Activated CD8-positive, alpha-beta memory T cell treated with anti-CD3 and anti-CD28 coated beads, Interleukin-2, amount 10 ng/mL, durations not matched to agents 7 days and 5 days (primary cell): ENCODE data around the gene RABGAP1L. TPM values are rescaled to one million over a fixed set of nuclear protein-coding genes. Genes with fewer than 3 reads are reported as not detected.

ENCODE experiments used
- ATAC-seq: fragments of 150-1000 bp; cut with Tn5 transposase; one replicate; pipeline ENCODE4 v1.10.0; 2021; ENCODE audit warnings: moderate library complexity
- CTCF ChIA-PET: fragments of 350-600 bp; sonication (Branson Sonifier 250); formaldehyde crosslinking; loops from one replicate; lab custom pipeline; 2021; ENCODE audit warnings: antibody characterized with exemption; lab: Charles Lee
- DNase-seq: peaks from one replicate; pipeline ENCODE4 v3.0.0-alpha.2; 2020
- H3K27ac Mint-ChIP-seq: one replicate; pipeline ENCODE4 v1.8.0; 2021; ENCODE audit warnings: mild to moderate bottlenecking, mixed read lengths
- H3K27me3 Mint-ChIP-seq: one replicate; pipeline ENCODE4 v1.8.0; 2021; ENCODE audit warnings: mixed read lengths
- H3K36me3 Mint-ChIP-seq: one replicate; pipeline ENCODE4 v1.8.0; 2021; ENCODE audit warnings: mild to moderate bottlenecking, mixed read lengths
- H3K4me1 Mint-ChIP-seq: one replicate; pipeline ENCODE4 v1.8.0; 2021; ENCODE audit warnings: mixed read lengths
- H3K4me3 Mint-ChIP-seq: one replicate; pipeline ENCODE4 v1.8.0; 2021; ENCODE audit warnings: mild to moderate bottlenecking, moderate library complexity, mixed read lengths
- H3K9me3 Mint-ChIP-seq: one replicate; pipeline ENCODE4 v1.8.0; 2022; ENCODE audit warnings: low read depth, mixed read lengths
- total RNA-seq, 2 experiments: library from RNA; stranded (reverse); gene quantifications; one replicate each; pipeline ENCODE4 v1.2.3, GENCODE V29; 2021

Gene RABGAP1L
- total RNA-seq, 2 experiments from 2014 or later = 60.5 to 83.5 TPM

DNA sequence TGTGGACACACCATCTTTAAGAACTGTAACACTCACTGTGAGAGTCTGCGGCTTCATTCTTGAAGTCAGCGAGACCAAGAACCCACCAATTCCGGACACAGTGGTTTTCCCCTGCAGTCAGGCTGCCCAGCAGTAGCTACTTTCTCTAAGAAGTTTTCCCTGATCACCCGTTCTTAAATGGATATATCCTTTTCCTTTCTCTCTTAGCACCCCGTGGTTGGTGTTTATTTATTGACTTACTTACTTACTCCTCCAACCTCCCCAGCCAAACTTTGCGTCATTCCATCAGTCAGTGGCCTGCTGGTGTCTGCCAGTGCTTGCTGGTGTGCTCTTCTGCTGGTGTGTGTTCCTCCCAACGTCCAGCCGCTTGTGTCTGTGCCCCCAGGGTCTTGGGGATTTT, 553.2 kb downstream of the RABGAP1L start:
- no peaks in the 10 kb centered on the region for H3K4me1 Mint-ChIP-seq
- no peak overlapping the region for H3K27ac Mint-ChIP-seq
- CTCF ChIA-PET = no interaction called here
- no peaks in the 10 kb centered on the region for H3K27me3 Mint-ChIP-seq
- H3K9me3 Mint-ChIP-seq = peaks cover 4% of the 10 kb centered on the region
- ATAC-seq = no peak
- peaks cover 25% of the 10 kb centered on the region for H3K36me3 Mint-ChIP-seq
- no peak for DNase-seq
- no peak overlapping the region for H3K4me3 Mint-ChIP-seq

DNA sequence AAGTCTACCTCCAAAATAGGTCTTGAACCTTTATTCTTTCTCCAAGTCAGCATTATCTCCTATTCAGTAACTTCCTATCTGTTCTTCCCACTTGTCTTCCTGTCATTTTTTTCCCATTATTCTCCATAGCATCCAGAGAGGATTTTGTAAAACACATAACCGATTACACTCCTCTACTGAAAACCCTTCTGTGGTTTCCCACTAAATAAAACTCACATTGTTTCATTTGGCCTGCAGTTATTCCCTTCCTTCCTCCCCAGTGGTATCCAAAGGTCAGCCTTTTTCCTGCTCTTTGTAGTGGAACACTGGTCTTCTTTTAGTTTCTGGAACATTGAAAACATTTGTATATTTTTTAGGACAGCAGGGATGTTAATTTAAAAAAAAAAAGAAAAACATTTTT, 554.5 kb downstream of the RABGAP1L start:
- Mint-ChIP-seq H3K27ac (no peak overlapping the region), H3K27me3 (no peaks in the 10 kb centered on the region), H3K4me3 (no peak overlapping the region), H3K4me1 (no peaks in the 10 kb centered on the region), H3K9me3 (peaks cover 4% of the 10 kb centered on the region), H3K36me3 (peaks cover 16% of the 10 kb centered on the region)
- ATAC-seq = no peak
- DNase-seq = no peak
- CTCF ChIA-PET = no interaction called here

DNA sequence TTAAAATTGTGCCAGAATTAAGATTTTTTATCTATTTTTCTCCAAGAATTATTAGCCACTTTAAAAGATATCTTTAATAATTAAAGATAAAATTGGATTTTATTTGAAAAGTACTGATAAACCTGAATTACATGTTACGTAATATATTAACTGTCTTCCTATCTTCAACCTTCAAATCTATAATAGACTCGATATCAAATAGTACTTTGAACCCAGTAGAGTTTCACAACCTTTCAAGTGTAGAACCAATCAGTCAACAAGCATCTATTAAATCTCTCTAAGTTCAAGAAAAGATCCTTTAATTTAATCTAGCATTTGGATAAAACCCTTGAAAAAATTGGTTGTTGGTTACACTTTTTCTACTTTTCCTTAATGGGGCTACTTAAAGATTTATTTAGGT, 559.9 kb downstream of the RABGAP1L start:
- H3K9me3 Mint-ChIP-seq = no peaks in the 10 kb centered on the region
- no peaks in the 10 kb centered on the region for H3K4me1 Mint-ChIP-seq

DNA sequence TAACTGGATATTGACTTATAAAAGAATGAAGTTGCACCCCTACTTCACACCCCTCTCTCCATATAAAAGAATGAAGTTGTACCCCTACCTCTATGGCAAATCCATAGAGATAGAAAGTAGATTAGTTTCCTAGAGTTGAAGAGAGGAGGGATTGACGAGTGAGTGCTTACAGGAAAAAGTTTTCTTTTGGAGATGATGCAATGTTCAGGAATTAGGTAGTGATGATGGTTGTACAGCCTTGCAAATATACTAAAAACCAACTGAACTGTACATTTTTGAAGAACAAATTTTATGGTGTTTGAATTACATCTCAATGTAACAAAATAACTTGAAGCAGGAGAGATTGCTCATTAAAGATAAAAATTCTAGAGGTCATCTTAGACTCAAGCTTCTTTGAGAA, 561.3 kb downstream of the RABGAP1L start:
- H3K27me3 Mint-ChIP-seq = no peaks in the 10 kb centered on the region
- CTCF ChIA-PET = no interaction called here

More for the DNA sequence above, 559.9 kb downstream of the RABGAP1L start:
- no peaks in the 10 kb centered on the region for H3K36me3 Mint-ChIP-seq
- H3K4me3 Mint-ChIP-seq = no peak overlapping the region
- DNase-seq (no peak), ATAC-seq (no peak)
- no peak overlapping the region for H3K27ac Mint-ChIP-seq
- CTCF ChIA-PET = no interaction called here
- H3K27me3 Mint-ChIP-seq = no peaks in the 10 kb centered on the region

DNA sequence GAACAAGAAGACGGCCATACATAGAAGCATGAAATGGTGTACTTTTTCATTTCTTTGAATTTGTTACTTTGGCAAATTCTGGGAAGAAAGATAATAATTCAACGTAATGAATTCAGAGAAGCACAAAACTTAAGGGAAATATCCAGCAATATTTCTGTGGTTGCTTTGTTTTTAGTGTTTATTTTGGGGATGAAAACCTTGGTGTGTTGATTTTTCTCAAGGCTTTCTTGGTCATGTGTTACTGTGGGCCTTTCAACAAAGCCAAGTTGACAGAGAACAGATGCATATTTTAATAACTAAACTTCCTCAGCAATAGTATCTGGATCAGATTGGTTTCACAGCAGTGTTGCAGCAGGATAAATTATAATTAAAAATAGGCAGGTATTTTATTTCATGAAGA, 561.9 kb downstream of the RABGAP1L start:
- CTCF ChIA-PET = no interaction called here
- ATAC-seq (no peak), DNase-seq (no peak)
- H3K4me1 Mint-ChIP-seq = no peaks in the 10 kb centered on the region
- no peak overlapping the region for H3K27ac Mint-ChIP-seq
- no peaks in the 10 kb centered on the region for H3K9me3 Mint-ChIP-seq
- H3K4me3 Mint-ChIP-seq = no peak overlapping the region
- H3K27me3 Mint-ChIP-seq = no peaks in the 10 kb centered on the region
- no peaks in the 10 kb centered on the region for H3K36me3 Mint-ChIP-seq

More for the DNA sequence above, 561.3 kb downstream of the RABGAP1L start:
- Mint-ChIP-seq H3K27ac (no peak overlapping the region), H3K4me3 (no peak overlapping the region), H3K36me3 (no peaks in the 10 kb centered on the region), H3K9me3 (no peaks in the 10 kb centered on the region), H3K4me1 (no peaks in the 10 kb centered on the region)
- DNase-seq (no peak), ATAC-seq (no peak)

DNA sequence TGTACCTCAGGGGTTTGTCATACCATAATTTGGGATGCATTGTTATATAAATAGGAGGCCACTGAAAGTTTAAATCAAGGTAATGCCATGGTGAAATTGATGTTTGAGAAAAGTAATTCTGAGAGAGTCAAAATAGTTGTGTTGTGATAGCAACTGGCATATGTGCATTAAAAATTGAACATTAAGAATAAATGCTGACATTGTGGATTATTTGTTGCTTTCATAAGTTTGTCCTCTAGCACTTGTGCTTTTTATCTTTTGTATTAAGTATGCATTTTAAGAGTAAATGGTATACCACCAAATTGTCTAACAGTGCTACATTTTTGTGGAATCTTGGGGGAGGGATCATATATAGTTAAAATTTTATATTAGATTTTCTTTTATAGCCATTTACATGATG, 564.5 kb downstream of the RABGAP1L start:
- no peak overlapping the region for H3K4me3 Mint-ChIP-seq
- no peaks in the 10 kb centered on the region for H3K4me1 Mint-ChIP-seq
- DNase-seq (no peak), ATAC-seq (no peak)
- no peaks in the 10 kb centered on the region for H3K36me3 Mint-ChIP-seq
- no peak overlapping the region for H3K27ac Mint-ChIP-seq
- CTCF ChIA-PET = no interaction called here
- H3K9me3 Mint-ChIP-seq = no peaks in the 10 kb centered on the region
- no peaks in the 10 kb centered on the region for H3K27me3 Mint-ChIP-seq

DNA sequence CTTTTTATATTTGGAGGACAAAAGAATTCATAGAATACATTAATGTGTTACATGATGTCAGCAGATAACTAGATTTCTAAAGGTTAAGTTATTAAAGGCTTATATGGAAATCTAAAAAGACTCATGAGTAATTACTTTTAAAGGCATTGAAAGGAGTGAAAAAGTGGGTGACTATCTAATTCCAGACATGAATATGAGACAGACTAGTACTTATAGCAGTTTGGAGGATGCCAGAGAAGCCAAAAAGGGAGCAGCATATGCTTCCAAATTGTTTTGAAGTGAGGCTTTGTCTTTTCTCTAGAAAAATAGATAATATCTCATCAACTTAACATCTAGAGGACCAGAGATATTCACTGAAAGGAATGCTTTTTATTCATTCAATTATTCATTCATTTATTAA, 564.9 kb downstream of the RABGAP1L start:
- ATAC-seq (no peak), DNase-seq (no peak)
- no peaks in the 10 kb centered on the region for H3K9me3 Mint-ChIP-seq
- H3K27ac Mint-ChIP-seq = no peak overlapping the region
- no peak overlapping the region for H3K4me3 Mint-ChIP-seq
- H3K27me3 Mint-ChIP-seq = no peaks in the 10 kb centered on the region
- CTCF ChIA-PET = interaction anchor here (0.8 to 6.4 kb wide), 2 partner anchors 23 to 461 kb away, joined by 3 to 40 read pairs; no protein-coding TSS in a partner anchor
- no peaks in the 10 kb centered on the region for H3K4me1 Mint-ChIP-seq
- H3K36me3 Mint-ChIP-seq = no peaks in the 10 kb centered on the region

DNA sequence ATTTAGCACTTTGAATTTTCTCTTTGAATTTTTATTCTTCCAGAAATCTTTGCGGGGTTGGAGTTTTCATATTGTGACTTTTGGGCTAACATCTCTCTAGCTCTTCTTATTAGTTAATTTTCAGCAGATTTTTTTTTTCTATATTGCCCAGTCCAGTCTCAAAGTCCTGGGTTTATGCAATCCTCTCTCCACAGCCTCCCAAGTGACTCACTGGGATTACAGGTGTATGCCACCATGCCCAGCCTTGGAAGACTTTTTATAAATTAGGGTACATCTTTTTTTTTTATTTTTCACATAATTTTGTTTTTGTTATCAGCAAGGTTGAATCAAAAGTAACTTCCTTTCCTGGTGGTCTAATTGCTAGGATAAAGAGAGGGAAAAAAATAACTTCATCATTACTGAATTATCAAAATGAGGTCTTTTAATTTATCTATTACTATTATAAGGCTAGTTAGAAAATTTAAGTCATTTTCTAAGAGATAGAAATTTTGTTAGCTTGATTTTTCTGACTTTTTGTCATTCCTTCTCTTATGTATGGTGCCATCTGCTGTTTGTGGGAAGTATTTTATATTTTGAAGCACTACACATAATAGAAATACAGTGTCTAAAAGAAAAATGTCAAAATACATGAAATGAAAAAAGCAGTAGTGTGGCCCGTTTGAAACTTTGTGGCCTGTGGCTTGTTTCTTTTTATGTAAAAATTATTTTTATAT, 567.0 kb downstream of the RABGAP1L start:
- DNase-seq (no peak), ATAC-seq (no peak)
- no peaks in the 10 kb centered on the region for H3K9me3 Mint-ChIP-seq
- H3K4me3 Mint-ChIP-seq = no peak overlapping the region
- H3K36me3 Mint-ChIP-seq = no peaks in the 10 kb centered on the region
- H3K4me1 Mint-ChIP-seq = no peaks in the 10 kb centered on the region
- CTCF ChIA-PET = interaction anchor here (0.7 to 6.4 kb wide), 5 partner anchors 9 to 527 kb away, joined by 3 to 40 read pairs (median 3); no protein-coding TSS in a partner anchor
- H3K27ac Mint-ChIP-seq = no peak overlapping the region
- no peaks in the 10 kb centered on the region for H3K27me3 Mint-ChIP-seq

DNA sequence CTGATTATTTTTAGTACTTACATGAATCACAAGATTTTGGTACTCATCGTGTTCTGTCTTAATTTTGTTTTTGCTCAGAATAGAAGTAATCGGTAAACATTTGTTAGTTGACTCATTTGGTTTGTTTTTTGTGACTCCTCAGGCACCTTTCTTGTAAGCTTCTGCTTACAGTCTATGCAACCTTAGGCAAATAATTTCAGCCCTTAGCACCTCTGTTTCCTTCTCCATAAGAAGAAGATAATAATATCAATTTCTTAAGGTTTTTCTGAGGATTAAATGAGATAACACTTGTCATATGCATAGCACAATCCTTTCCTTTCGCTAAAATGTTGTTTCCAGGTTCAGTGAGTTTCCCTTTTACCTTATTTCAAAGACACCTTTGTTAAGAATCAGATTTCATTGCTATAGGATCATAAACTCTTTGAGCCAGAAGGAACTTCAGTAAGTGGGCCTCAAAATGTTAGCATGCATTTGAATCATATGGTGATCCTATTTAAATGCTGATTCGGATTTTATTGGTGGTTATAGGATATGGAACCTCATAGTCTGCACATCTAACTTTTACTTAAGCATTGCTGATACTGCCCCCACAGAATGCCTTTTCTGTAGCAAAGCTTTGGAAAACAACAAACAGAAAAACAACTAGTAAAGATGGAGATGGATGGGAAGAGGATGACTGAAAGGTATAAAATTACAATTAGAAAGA, 567.7 kb downstream of the RABGAP1L start:
- Mint-ChIP-seq H3K27ac (no peak overlapping the region), H3K27me3 (no peaks in the 10 kb centered on the region), H3K36me3 (no peaks in the 10 kb centered on the region), H3K4me3 (no peak overlapping the region), H3K9me3 (no peaks in the 10 kb centered on the region), H3K4me1 (no peaks in the 10 kb centered on the region)
- DNase-seq (no peak), ATAC-seq (no peak)
- CTCF ChIA-PET = interaction anchor here (0.9 to 6.4 kb wide), 4 partner anchors 21 to 527 kb away, joined by 3 to 40 read pairs (median 4); no protein-coding TSS in a partner anchor

DNA sequence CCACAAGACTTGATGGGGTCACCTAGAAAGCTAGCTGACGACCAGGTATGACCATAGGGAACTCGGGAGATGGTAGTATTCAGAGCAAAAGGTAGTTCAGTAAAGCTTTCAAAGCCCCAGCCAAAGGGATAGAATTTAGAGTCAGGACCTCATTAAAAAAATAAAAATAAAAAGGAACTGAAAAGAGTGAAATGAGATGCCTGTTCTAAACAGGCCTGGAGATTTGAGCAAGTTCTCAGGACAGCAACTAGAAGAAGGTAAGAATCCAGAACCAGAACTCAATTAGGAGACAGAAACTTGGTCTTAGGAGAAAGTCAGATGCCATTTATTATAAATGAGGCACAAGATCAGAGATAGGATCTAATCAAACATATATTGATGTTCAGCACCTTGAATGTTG, 575.0 kb downstream of the RABGAP1L start:
- Mint-ChIP-seq H3K4me3 (no peak overlapping the region), H3K27ac (no peak overlapping the region), H3K4me1 (no peaks in the 10 kb centered on the region), H3K9me3 (no peaks in the 10 kb centered on the region), H3K27me3 (no peaks in the 10 kb centered on the region), H3K36me3 (no peaks in the 10 kb centered on the region)
- DNase-seq (no peak), ATAC-seq (no peak)
- CTCF ChIA-PET = no interaction called here

DNA sequence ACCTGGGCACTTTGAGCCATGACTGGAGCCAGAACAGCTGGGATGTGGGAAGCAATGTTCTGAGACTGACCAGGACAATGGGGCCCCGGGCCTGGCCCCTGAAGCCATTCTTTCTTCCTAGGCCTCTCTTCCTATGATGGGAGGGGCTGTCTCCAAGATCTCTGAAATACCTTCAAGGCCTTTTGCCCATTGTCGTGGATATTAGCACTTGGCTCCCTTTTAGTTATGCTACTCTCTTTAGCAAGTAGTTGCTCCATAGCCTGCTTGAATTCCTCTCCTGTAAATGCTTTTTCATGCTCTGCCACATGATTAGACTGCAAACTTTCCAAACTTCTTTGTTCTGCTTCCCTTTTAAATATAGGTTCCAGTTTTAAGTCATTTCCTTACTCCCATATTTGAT, 577.5 kb downstream of the RABGAP1L start:
- Mint-ChIP-seq H3K27ac (no peak overlapping the region), H3K4me1 (no peaks in the 10 kb centered on the region)

DNA sequence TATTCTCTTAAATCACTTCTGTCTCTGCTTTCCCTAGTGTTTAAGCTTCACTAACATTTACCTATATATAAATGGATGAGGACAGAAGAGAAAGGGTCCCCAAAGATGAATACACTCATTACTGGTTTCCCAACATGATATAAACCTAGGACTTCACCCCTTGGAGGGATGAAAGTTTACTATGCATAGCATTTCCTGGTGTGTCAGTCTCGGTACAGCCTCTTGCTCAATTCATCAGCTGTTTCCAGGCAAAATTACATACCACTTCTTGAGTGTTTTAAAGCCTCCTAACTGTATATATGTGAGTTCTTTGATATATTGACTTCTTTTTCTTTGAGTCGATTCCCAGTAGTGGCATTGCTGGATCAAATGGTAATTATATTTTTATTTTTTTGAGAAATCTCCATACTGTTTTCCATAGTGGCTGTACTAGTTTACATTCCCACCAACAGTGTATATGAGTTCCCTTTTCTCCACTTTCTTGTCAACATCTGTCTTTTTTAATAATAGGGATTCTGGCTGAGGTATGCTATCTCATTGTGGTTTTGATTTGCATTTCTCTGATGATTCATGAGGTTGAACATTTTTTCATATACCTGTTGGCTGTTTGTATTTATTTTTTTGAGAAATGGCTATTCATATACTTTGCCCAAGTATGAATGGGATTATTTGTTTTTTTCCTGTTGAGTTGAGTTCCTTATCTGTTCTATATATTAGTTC, 581.1 kb downstream of the RABGAP1L start:
- no peak for DNase-seq
- H3K27me3 Mint-ChIP-seq = no peaks in the 10 kb centered on the region
- H3K27ac Mint-ChIP-seq = no peak overlapping the region
- CTCF ChIA-PET = no interaction called here
- no peak for ATAC-seq
- no peaks in the 10 kb centered on the region for H3K4me1 Mint-ChIP-seq
- no peaks in the 10 kb centered on the region for H3K9me3 Mint-ChIP-seq
- H3K4me3 Mint-ChIP-seq = no peak overlapping the region
- H3K36me3 Mint-ChIP-seq = no peaks in the 10 kb centered on the region

More for the DNA sequence above, 577.5 kb downstream of the RABGAP1L start:
- Mint-ChIP-seq H3K4me3 (no peak overlapping the region), H3K9me3 (no peaks in the 10 kb centered on the region), H3K27me3 (no peaks in the 10 kb centered on the region), H3K36me3 (no peaks in the 10 kb centered on the region)
- ATAC-seq = no peak
- CTCF ChIA-PET = interaction anchor here (0.8 to 1.6 kb wide), 2 partner anchors 82 to 474 kb away, joined by 3 read pairs; no protein-coding TSS in a partner anchor
- no peak for DNase-seq

DNA sequence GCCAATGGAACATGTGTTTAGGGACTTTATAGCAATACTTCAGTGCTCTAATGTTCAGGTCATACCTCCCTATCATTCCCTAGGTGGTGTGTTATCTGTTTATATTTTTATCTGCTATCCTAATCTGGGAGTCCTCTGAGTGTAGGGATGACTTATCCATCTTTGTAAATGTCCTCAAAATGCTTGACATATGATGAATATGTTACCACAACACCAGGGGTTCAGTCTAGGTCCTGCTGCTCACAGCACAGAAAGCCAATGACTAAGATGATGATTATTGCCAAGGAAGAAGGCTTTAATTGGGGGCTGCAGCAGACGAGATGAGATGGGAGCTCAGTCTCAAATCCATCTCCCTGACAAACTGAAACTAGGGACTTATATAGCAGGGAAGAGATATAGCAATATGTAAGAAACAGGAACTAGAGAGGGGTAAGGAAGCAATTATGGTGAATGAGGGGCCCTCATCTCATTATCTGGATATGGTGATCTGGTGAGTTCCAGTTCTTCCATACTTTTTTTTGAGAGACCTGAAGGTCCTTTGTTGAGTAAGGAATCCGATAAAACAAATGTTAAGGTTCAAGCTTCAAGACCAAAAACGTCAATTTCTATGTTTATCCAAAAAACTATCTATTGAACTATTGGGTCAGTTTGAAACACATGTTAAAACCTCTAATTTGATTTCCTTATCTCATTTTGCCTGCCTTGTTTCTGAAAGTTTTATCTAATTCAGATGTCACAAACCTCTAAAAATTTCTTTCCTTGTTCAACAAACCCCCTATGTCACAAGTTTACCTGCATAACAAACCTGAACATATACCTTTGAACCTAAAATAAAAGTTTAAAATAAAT, 583.7 kb downstream of the RABGAP1L start:
- ATAC-seq (no peak), DNase-seq (no peak)
- H3K4me3 Mint-ChIP-seq = no peak overlapping the region
- H3K36me3 Mint-ChIP-seq = no peaks in the 10 kb centered on the region
- no peaks in the 10 kb centered on the region for H3K9me3 Mint-ChIP-seq
- no peaks in the 10 kb centered on the region for H3K27me3 Mint-ChIP-seq
- H3K4me1 Mint-ChIP-seq = no peaks in the 10 kb centered on the region
- CTCF ChIA-PET = interaction anchor here (0.7 to 1.1 kb wide), 5 partner anchors 69 to 484 kb away, joined by 3 to 4 read pairs (median 3); no protein-coding TSS in a partner anchor
- no peak overlapping the region for H3K27ac Mint-ChIP-seq
